Peyer's patch (tissue), 4 donors: ENCODE measurements around the gene COL5A2.

Source experiments
- POLR2A ChIP-seq, 2 donors: fragments of 450-650 bp; IDR thresholded peaks; one replicate each; pipeline ENCODE4 v1.5.1; 2017; ENCODE audit warnings: antibody characterized with exemption in 2 of 2, mild to moderate bottlenecking in 2 of 2, moderate library complexity in 2 of 2
- TF ChIP-seq, protein P1 (sequence below), 6 experiments: fragments of 450-650 bp in 4 of 6; fragments of 200-600 bp in 2 of 6; sonication (generic) in 1 of 6; IDR thresholded peaks; one replicate each; pipeline ENCODE4 v1.5.1; 2017 to 2019; ENCODE audit warnings: antibody characterized with exemption in 6 of 6, mild to moderate bottlenecking in 3 of 6, moderate library complexity in 1 of 6

DNA sequence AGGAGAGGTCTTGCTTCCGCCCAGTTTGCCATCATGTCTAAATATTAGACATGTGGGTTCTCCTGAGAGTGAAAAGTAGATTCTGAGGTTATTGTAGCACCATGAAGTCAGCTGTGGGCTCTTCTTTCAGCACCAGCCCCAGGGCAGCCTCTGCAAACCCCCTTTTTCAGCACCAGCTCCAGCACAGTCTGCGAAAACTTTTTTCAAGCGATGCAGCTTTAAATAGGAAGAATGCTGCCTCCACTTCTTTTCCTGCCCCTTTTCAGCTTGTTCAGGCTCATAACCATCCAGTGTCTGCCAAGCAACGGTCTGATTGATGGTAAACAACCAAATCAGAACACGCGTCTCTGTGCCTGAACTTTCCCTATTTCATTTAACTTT, at the start of gene COL5A2:
- TF ChIP-seq, protein P1, sequence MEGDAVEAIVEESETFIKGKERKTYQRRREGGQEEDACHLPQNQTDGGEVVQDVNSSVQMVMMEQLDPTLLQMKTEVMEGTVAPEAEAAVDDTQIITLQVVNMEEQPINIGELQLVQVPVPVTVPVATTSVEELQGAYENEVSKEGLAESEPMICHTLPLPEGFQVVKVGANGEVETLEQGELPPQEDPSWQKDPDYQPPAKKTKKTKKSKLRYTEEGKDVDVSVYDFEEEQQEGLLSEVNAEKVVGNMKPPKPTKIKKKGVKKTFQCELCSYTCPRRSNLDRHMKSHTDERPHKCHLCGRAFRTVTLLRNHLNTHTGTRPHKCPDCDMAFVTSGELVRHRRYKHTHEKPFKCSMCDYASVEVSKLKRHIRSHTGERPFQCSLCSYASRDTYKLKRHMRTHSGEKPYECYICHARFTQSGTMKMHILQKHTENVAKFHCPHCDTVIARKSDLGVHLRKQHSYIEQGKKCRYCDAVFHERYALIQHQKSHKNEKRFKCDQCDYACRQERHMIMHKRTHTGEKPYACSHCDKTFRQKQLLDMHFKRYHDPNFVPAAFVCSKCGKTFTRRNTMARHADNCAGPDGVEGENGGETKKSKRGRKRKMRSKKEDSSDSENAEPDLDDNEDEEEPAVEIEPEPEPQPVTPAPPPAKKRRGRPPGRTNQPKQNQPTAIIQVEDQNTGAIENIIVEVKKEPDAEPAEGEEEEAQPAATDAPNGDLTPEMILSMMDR (IDR thresholded peaks at IDR 0.05): no peak
- no peak for TF ChIP-seq POLR2A (IDR thresholded peaks at IDR 0.05)
